MM.1S (cell line): ENCODE results near the gene HLA-DMB.

Source experiments
- CTCF ChIP-seq: fragments of 300-600 bp; sonication (generic); IDR thresholded peaks from 2 replicates; pipeline ENCODE4 v1.5.1; 2016; ENCODE audit warnings: antibody characterized with exemption, low read length, mixed read lengths
- EZH2 ChIP-seq: fragments of 300-600 bp; sonication (generic); optimal IDR thresholded peaks from 2 replicates; pipeline ENCODE3; 2017; ENCODE audit warnings: low read depth, mild to moderate bottlenecking, antibody characterized with exemption, low read length, mixed read lengths
- EZH2phosphoT487 ChIP-seq: fragments of 300-600 bp; sonication (generic); IDR thresholded peaks from 2 replicates; pipeline ENCODE4 v1.6.1; 2018; ENCODE audit warnings: antibody characterized with exemption, low read length

DNA sequence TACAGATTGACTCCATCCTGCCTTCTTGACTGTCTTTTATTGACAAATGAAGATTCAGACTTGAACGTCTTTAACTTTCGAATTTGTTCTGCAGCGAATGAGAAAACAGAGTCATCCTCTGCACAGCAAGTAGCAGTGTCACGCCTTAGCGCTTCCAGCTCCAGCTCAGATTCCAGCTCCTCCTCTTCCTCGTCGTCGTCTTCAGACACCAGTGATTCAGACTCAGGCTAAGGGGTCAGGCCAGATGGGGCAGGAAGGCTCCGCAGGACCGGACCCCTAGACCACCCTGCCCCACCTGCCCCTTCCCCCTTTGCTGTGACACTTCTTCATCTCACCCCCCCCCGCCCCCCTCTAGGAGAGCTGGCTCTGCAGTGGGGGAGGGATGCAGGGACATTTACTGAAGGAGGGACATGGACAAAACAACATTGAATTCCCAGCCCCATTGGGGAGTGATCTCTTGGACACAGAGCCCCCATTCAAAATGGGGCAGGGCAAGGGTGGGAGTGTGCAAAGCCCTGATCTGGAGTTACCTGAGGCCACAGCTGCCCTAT, 39.7 kb upstream of the HLA-DMB start:
- TF ChIP-seq CTCF: no peak
- TF ChIP-seq EZH2: no peak
- TF ChIP-seq EZH2phosphoT487: no peak
